ENCODE measurements around the gene BEND6. TPM values are rescaled to one million over a fixed set of nuclear protein-coding genes. Genes with fewer than 3 reads are reported as not detected.
A peak's percentile ranks its signal among the peaks of the same experiment; 100 is the strongest.

Gene BEND6
- total and polyA plus RNA-seq, 2 of the 4 experiments (the other 2 are of a cell fraction) = 4.1 to 9.7 TPM

DNA sequence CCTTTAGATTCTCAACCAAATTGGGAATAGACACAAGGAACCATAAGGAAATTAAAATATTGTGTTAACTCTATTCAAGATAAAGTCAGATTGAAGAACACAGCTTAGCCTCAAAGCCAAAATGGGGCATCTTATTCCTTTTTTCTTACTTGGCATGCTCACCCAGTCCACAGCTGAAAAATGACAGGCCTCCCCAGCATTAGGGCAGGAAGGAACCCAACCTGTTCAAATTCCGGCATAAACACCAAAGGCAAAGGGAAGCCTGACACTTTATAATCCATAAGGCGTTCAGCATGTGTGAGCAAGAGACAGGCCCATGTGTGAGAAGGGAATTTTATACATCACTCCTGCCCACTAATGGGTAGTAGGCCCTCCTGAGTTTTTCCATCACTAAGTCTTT, 2.9 kb downstream of the BEND6 start:
- Histone ChIP-seq H3K18ac (ENCODE audit: low read depth, low read length) (no peak overlapping the region), H3K9me3 (ENCODE audit: control insufficient read depth, insufficient read depth, low read length) (no peaks in the 10 kb centered on the region), H3K14ac (replicated peaks; ENCODE audit: low read depth, low read length) (no peak overlapping the region), H3K36me3 (ENCODE audit: control insufficient read depth, insufficient read depth, low read length) (no peaks in the 10 kb centered on the region), H2BK5ac (ENCODE audit: low read depth, low read length, poor library complexity, severe bottlenecking) (no peak overlapping the region), H3K9ac (ENCODE audit: low read depth, low read length) (no peak overlapping the region), H4K8ac (ENCODE audit: low read depth in 2 of 2, low read length in 2 of 2) (no peak overlapping the region), H3K9me1 (ENCODE audit: insufficient read depth, low read length) (no peaks in the 10 kb centered on the region), H3K79me1 (ENCODE audit: low read depth in 1 of 2, low read length in 2 of 2) (peaks cover 13 to 53% of the 10 kb centered on the region in 2 experiments; a peak in 3 of 4 replicates), H2BK120ac (ENCODE audit: low read depth, low read length) (0 out of 2 replicates have a peak overlapping the region, but pooled peaks have one; percentile 2), H4K91ac (ENCODE audit: insufficient read depth, low read depth, low read length) (no peak overlapping the region), H3K56ac (ENCODE audit: extremely low read depth, insufficient read depth, low read length) (no peak overlapping the region), H2AK5ac (ENCODE audit: low read depth, low read length) (peak overlapping the region; percentile 27; the same call in 1 of the 2 replicates), H4K5ac (ENCODE audit: low read depth, low read length) (no peak overlapping the region), H4K20me1 (ENCODE audit: insufficient read depth, low read length) (no peaks in the 10 kb centered on the region; the same call in 1 of the 2 replicates), H3K4ac (ENCODE audit: low read depth, low read length) (no peak overlapping the region; the same call in 1 of the 2 replicates), H3K23ac (ENCODE audit: low read depth, low read length) (peak overlapping the region; percentile 11), H2AFZ (replicated peaks; ENCODE audit: low read length, poor library complexity) (no peak overlapping the region), H2AK9ac (replicated peaks; ENCODE audit: low read depth, low read length, poor library complexity) (no peak overlapping the region), H3K4me3 (ENCODE audit: insufficient read depth, low read depth, low read length) (no peak overlapping the region), H3K4me2 (ENCODE audit: low read depth, low read length) (no peak overlapping the region), H2BK20ac (ENCODE audit: low read depth, low read length) (peak overlapping the region; percentile 16; the same call in 1 of the 2 replicates), H2BK15ac (ENCODE audit: low read depth, low read length) (peak overlapping the region; percentile 50; the same call in 1 of the 3 replicates), H3K4me1 (ENCODE audit: control insufficient read depth, insufficient read depth, low read length) (peaks cover 11% of the 10 kb centered on the region), H3K27ac (ENCODE audit: insufficient read depth, low read length) (no peak overlapping the region), H3K27me3 (ENCODE audit: control insufficient read depth, insufficient read depth, low read length) (no peaks in the 10 kb centered on the region)
- POLR2A ChIA-PET (ENCODE audit: unreplicated experiment) = no interaction called here
- TF ChIP-seq ELK1 (IDR thresholded peaks at IDR 0.05; ENCODE audit: borderline replicate concordance, low read depth, low read length) (no peak), USF2 (IDR thresholded peaks at IDR 0.05; ENCODE audit: low read depth, low read length) (no peak), RCOR1 (IDR thresholded peaks at IDR 0.05; ENCODE audit: insufficient replicate concordance, low read length) (no peak), MAZ (IDR thresholded peaks at IDR 0.05; ENCODE audit: borderline replicate concordance, low read depth, low read length) (no peak), SMC3 (IDR thresholded peaks at IDR 0.05; ENCODE audit: low read depth, low read length) (no peak), NFE2L2 (IDR thresholded peaks at IDR 0.05; ENCODE audit: low read depth, low read length) (no peak), RFX5 (IDR thresholded peaks at IDR 0.05; ENCODE audit: low read depth, low read length) (no peak)
- DNase-seq (no peak), ATAC-seq (ENCODE audit: low read depth) (no peak)
- BruUV-seq (replicated peaks) = no TSS peak
- dilution Hi-C loops (cut with HindIII; ENCODE audit: low sequenced_read_pairs, unreplicated experiment) (no loop called here), intact Hi-C loops (cut with micrococcal nuclease) (loop anchor here (5.0 to 10.0 kb wide), 2 partner anchors 214 to 313 kb away; partner anchors contain the start of genes BAG2 and DST), in situ Hi-C loops (cut with MboI; ENCODE audit: low sequenced_read_pairs) (no loop called here)
- CTCF ChIA-PET = no interaction called here
- no CpG with 5 or more reads among the region's 2 CpGs for WGBS, 2 experiments (ENCODE audit: extremely low coverage in 2 of 2, insufficient read length in 1 of 2)

All from IMR-90 (cell line).